Smooth muscle cell of bladder (primary cell): Measurements from ENCODE around the gene MNAT1. TPM values are rescaled to one million over a fixed set of nuclear protein-coding genes. Genes with fewer than 3 reads are reported as not detected.

Source experiments
- total RNA-seq: library from RNA; depleted of rRNA; stranded (reverse); fragments of >200 nt; gene quantifications from 2 replicates; pipeline ENCODE4 v1.2.3, GENCODE V29; 2014

The MNAT1 gene
- total RNA-seq, result 34.9 and 36.4 TPM in 2 replicates

DNA sequence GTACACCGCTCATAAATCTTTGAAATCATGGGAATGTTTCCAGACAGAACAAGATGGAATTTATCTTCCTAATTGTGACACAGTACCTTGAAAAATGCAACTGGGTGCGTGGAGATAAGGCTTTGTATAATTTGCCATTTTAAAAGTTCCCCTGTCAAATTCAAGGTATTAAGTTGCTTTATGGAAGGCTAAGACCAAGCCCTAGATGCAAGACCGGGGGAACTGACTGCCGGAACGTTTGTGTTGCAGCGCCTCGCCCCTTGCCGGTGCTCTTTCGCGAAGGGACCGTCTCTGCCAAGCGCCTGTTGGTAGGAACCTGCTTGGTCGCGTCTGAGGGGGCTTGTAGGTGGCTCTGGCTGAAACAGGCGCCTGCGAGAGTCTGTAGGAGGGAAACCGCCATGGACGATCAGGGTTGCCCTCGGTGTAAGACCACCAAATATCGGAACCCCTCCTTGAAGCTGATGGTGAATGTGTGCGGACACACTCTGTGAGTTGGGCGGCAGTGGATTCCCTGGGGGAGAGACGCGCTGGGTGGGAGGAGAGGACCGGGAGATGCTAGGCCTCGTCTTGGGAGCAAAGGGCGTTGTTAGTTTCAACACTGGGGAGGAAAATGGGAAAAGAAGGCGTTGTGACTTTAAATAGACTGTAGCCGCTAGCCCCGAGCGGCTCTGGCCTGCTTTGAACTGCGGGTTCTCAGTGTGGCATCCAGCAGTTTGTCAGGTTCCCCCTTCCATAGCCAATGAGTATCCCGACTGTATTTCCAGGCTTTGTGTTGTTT is at the start of gene MNAT1:
TSS of gene MNAT1 (plus strand) at position 297 of the 778 bp plus-strand sequence. CDS start at position 399, 102 bp downstream.

DNA sequence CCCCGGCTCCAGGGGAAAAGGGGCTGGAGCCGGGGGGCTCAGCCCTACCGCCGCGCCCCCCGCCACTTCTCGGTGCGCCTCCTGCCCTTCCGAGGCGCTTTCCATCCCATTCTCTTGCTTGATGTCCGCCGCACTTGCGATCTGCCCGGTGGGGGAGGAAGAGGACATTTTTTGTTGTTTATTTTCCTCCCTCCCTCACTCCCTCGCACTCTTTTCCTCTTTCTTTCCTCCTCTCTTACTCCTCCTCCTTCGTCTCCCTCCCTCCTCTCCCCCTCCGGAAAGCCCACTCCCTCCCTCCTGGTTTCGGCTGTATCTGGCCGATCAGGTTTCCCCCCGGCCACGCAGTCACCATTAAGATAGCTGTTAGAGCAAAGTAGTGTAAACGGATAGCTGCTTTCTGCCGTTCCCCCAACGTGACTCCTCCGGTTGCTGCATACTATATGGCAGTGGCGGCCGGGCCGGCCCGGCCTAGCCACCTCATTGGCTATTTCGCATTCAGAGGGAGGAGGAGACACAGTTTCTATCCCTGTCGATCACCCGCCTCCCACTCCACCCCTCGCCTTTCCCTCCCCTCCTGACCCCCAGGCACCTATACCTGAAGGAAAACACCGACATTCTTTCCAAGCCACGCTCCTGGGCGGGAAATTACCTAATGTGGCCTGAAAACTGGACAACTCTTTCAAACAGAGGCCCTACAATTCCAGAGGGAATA is 10.5 kb upstream of the MNAT1 start, which contains the start of gene SIX4:
TSS of gene SIX4 (minus strand) at position 445 of the 712 bp plus-strand sequence. CDS start at position 168, 277 bp downstream.

DNA sequence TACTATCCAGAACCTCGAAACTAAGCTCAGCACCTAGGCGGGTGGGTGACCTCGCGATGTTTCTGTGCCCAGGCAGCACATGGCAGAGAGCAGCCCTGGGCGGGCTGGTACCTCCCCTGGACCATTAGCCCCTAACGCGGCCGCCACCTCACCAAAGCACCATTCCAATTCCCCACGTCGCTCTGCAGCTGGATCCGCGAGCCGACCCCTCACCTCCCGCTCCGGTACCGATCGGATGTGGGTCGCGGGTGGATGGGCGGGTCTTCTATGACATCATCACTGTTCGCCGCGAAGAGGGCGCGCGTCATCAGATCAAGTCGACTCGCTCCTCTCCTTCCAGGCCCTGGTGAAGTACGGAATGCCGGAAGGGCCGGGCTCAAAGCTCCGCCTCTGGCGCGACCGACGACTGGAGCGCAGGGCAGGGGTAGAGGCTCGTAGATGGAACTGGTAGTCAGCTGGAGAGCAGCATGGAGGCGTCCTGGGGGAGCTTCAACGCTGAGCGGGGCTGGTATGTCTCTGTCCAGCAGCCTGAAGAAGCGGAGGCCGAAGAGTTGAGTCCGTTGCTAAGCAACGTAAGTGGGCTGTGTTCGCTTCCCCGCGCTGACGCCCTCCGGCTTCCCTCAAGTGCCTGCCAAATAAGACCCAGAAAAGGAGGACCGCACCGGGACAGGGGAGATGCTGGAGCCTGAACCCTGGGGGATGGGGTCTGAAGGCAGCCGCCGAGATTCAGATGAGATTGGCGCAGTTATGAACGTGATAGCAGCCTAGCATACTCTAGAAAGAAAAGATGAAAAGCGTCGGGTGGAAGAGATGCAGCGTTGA is 246.5 kb downstream of the MNAT1 start, which contains the start of the genes SLC38A6 and TRMT5:
TSS of gene SLC38A6 (plus strand) at position 435 of the 822 bp plus-strand sequence. CDS start at position 468, 33 bp downstream.
TSS of gene TRMT5 (minus strand) at position 269 of the 822 bp plus-strand sequence. CDS start at position 163, 106 bp downstream.

Other genes with a start within 250 kb of the MNAT1 start
- gene C14orf39, start 248.7 kb upstream of the MNAT1 start, total RNA-seq, result not detected in 2 replicates
- not detected in 2 replicates for gene SIX6, start 225.6 kb upstream of the MNAT1 start, total RNA-seq
- gene SIX1, start 85.3 kb upstream of the MNAT1 start, total RNA-seq, result 1.8 and 2.8 TPM in 2 replicates
- gene SIX4, start 10.4 kb upstream of the MNAT1 start, total RNA-seq, result 7.7 and 7.8 TPM in 2 replicates
- 9.4 and 11.8 TPM in 2 replicates for gene TRMT5, start 246.3 kb downstream of the MNAT1 start, total RNA-seq
- gene SLC38A6, start 246.5 kb downstream of the MNAT1 start, total RNA-seq, result 58.6 and 108 TPM in 2 replicates